Measurements from ENCODE around the gene NT5M. TPM values are rescaled to one million over a fixed set of nuclear protein-coding genes. Genes with fewer than 3 reads are reported as not detected.
"Not testable (repeated sequence)": the region's sequence is repeated elsewhere in the genome, so short reads cannot be mapped to it uniquely, and the experiment has no call there.

Gene NT5M
- total RNA-seq, 1 donor from 2014 or later: 1.5 TPM

DNA sequence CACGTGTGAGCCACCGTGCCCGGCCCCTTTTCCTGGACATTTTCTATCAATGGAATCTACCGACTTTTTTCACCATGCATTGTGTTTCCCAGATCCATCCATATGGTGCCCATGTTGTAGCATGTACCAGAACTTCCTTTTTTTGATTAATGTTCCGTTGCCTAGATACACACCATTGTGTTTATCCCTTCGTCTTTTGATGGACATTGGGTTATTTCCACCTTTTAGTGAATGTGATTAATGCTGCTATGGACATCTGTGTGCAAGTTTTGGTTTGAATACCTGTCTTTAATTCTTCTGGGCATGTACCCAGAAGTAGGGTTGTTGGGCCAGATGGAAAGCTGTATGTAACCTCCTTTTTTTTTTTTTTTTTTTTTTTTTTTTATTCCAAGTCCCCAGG lies 79.8 kb downstream of the NT5M start:
- Mint-ChIP-seq H3K9me3 (ENCODE audit: unreplicated experiment) (no peaks in the 10 kb centered on the region), H3K4me1 (ENCODE audit: low read depth, unreplicated experiment) (peaks cover 5% of the 10 kb centered on the region), H3K36me3 (ENCODE audit: low read depth, unreplicated experiment) (peaks cover 2% of the 10 kb centered on the region), H3K27ac (ENCODE audit: unreplicated experiment) (no peak overlapping the region), H3K4me3 (ENCODE audit: unreplicated experiment) (no peak overlapping the region), H3K27me3 (ENCODE audit: low read depth, unreplicated experiment) (peaks cover 44% of the 10 kb centered on the region)
- H3K4me2 ChIP-seq (ENCODE audit: low read length): no peak overlapping the region
- peaks cover 35% of the 10 kb centered on the region for H3K27me3 ChIP-seq (ENCODE audit: insufficient read depth, low read length)
- H4K20me1 ChIP-seq (ENCODE audit: insufficient read depth, low read length): no peaks in the 10 kb centered on the region
- TF ChIP-seq EZH2 (IDR thresholded peaks at IDR 0.05; ENCODE audit: insufficient read depth, low read length) (no peak), CTCF (IDR thresholded peaks at IDR 0.05; ENCODE audit: insufficient read depth, low read depth, low read length) (no peak)
- no peaks in the 10 kb centered on the region for H3K4me1 ChIP-seq (ENCODE audit: insufficient read depth, low read length)
- FAIRE-seq: no peak
- H3K4me3 ChIP-seq (ENCODE audit: insufficient read depth, low read depth, low read length): no peak overlapping the region
- H3K9me3 ChIP-seq (ENCODE audit: insufficient read depth, low read depth, low read length): no peaks in the 10 kb centered on the region
- H3K9ac ChIP-seq (ENCODE audit: low read length): no peak overlapping the region
- H3K79me2 ChIP-seq (ENCODE audit: insufficient read depth, low read length): no peaks in the 10 kb centered on the region
- no peak overlapping the region for H3K27ac ChIP-seq (ENCODE audit: low read depth, low read length)
- H2AFZ ChIP-seq (ENCODE audit: low read depth, low read length): no peak overlapping the region
- H3K36me3 ChIP-seq (ENCODE audit: insufficient read depth, low read length): no peaks in the 10 kb centered on the region
- no peak for DNase-seq (ENCODE audit: low read depth)

- peaks cover 35% of the 10 kb centered on the region for H3K27me3 ChIP-seq (ENCODE audit: insufficient read depth, low read length)
- not testable (repeated sequence) for H3K4me1 Mint-ChIP-seq (ENCODE audit: low read depth, unreplicated experiment); H3K4me3 Mint-ChIP-seq (ENCODE audit: unreplicated experiment); H3K9ac ChIP-seq (ENCODE audit: low read length); H3K9me3 ChIP-seq (ENCODE audit: insufficient read depth, low read depth, low read length); FAIRE-seq; H3K79me2 ChIP-seq (ENCODE audit: insufficient read depth, low read length); H3K4me2 ChIP-seq (ENCODE audit: low read length); H3K36me3 Mint-ChIP-seq (ENCODE audit: low read depth, unreplicated experiment); H3K9me3 Mint-ChIP-seq (ENCODE audit: unreplicated experiment); H2AFZ ChIP-seq (ENCODE audit: low read depth, low read length); H3K27ac Mint-ChIP-seq (ENCODE audit: unreplicated experiment); DNase-seq (ENCODE audit: low read depth); H3K4me1 ChIP-seq (ENCODE audit: insufficient read depth, low read length); H3K4me3 ChIP-seq (ENCODE audit: insufficient read depth, low read depth, low read length); H3K36me3 ChIP-seq (ENCODE audit: insufficient read depth, low read length); H4K20me1 ChIP-seq (ENCODE audit: insufficient read depth, low read length); H3K27ac ChIP-seq (ENCODE audit: low read depth, low read length)
- H3K27me3 Mint-ChIP-seq (ENCODE audit: low read depth, unreplicated experiment): peaks cover 44% of the 10 kb centered on the region
Measured at GRCh38 chr17:17383431-17384290, 80.5 kb downstream of the NT5M start.

DNA sequence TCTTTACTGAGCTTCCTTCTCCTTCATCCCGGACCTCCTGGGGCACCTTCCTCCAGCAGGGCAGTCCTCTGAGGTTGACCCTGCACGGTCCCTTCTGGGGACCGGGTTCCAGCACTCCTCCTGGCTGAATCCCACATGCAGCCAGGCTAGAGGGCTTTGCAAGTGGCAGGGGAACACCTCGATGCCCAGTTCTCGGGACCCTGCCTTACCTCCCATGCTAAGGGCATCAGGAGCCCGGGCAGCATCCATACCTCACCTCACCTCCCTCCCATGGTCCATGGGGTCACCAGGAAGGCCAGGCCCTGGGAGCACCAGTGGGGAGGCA lies 81.1 kb downstream of the NT5M start:
- H3K4me1 ChIP-seq (ENCODE audit: insufficient read depth, low read length): no peaks in the 10 kb centered on the region
- Mint-ChIP-seq H3K36me3 (ENCODE audit: low read depth, unreplicated experiment) (peaks cover 2% of the 10 kb centered on the region), H3K27ac (ENCODE audit: unreplicated experiment) (no peak overlapping the region), H3K9me3 (ENCODE audit: unreplicated experiment) (no peaks in the 10 kb centered on the region), H3K4me1 (ENCODE audit: low read depth, unreplicated experiment) (peaks cover 5% of the 10 kb centered on the region), H3K4me3 (ENCODE audit: unreplicated experiment) (no peak overlapping the region), H3K27me3 (ENCODE audit: low read depth, unreplicated experiment) (peaks cover 43% of the 10 kb centered on the region)
- no peak overlapping the region for H3K4me2 ChIP-seq (ENCODE audit: low read length)
- no peak overlapping the region for H2AFZ ChIP-seq (ENCODE audit: low read depth, low read length)
- H4K20me1 ChIP-seq (ENCODE audit: insufficient read depth, low read length): no peaks in the 10 kb centered on the region
- TF ChIP-seq EZH2 (IDR thresholded peaks at IDR 0.05; ENCODE audit: insufficient read depth, low read length) (no peak), CTCF (IDR thresholded peaks at IDR 0.05; ENCODE audit: insufficient read depth, low read depth, low read length) (no peak)
- DNase-seq (ENCODE audit: low read depth): no peak
- no peak for FAIRE-seq
- H3K79me2 ChIP-seq (ENCODE audit: insufficient read depth, low read length): no peaks in the 10 kb centered on the region
- no peaks in the 10 kb centered on the region for H3K9me3 ChIP-seq (ENCODE audit: insufficient read depth, low read depth, low read length)
- no peak overlapping the region for H3K4me3 ChIP-seq (ENCODE audit: insufficient read depth, low read depth, low read length)
- no peak overlapping the region for H3K27ac ChIP-seq (ENCODE audit: low read depth, low read length)
- peaks cover 35% of the 10 kb centered on the region for H3K27me3 ChIP-seq (ENCODE audit: insufficient read depth, low read length)
- no peak overlapping the region for H3K9ac ChIP-seq (ENCODE audit: low read length)
- no peaks in the 10 kb centered on the region for H3K36me3 ChIP-seq (ENCODE audit: insufficient read depth, low read length)

Data from astrocyte (in vitro differentiated cells and primary cell).